ENCODE measurements around the gene SHLD2.

DNA sequence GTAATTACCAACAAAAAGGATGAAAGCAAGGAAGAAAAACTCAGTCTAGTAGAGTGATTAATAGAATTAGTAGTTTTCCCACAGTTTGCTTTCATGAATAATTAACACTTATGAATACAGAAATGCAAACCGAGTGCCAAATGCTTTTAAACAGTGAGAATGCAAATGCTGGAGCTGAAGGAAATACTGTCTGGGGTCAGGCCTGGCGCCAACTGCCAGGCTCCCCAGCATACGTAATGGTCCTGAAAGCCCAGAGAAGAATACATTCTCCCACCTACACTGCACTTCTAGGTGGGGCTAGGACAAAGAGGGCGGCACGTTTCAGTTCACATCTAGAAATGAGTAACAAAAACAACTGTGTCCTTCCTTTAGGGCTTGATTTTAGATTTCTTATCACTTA, 30.4 kb upstream of the SHLD2 start:
- TF ChIP-seq POLR2A (IDR thresholded peaks at IDR 0.05) (no peak), POLR2AphosphoS5 (IDR thresholded peaks at IDR 0.05) (no peak)
- TF ChIP-seq, protein P1, sequence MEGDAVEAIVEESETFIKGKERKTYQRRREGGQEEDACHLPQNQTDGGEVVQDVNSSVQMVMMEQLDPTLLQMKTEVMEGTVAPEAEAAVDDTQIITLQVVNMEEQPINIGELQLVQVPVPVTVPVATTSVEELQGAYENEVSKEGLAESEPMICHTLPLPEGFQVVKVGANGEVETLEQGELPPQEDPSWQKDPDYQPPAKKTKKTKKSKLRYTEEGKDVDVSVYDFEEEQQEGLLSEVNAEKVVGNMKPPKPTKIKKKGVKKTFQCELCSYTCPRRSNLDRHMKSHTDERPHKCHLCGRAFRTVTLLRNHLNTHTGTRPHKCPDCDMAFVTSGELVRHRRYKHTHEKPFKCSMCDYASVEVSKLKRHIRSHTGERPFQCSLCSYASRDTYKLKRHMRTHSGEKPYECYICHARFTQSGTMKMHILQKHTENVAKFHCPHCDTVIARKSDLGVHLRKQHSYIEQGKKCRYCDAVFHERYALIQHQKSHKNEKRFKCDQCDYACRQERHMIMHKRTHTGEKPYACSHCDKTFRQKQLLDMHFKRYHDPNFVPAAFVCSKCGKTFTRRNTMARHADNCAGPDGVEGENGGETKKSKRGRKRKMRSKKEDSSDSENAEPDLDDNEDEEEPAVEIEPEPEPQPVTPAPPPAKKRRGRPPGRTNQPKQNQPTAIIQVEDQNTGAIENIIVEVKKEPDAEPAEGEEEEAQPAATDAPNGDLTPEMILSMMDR (IDR thresholded peaks at IDR 0.05 in 8 of 11, conservative IDR thresholded peaks at IDR 0.05 in 3 of 11) = no peak
